Measurements from ENCODE around the gene SMIM32.

GRCh38 chr5:136202469-136203205 lies 9.7 kb upstream of the SMIM32 start:
- TF ChIP-seq CTCF (IDR thresholded peaks at IDR 0.05) = no peak
- no peak for TF ChIP-seq POLR2A (IDR thresholded peaks at IDR 0.05)

Data from adrenal gland (tissue), 5 donors.